WI38 (cell line): Measurements from ENCODE around the gene CALML3.

ENCODE experiments used
- H3K4me3 ChIP-seq: 2 replicates; pipeline ENCODE4 v1.5.1; 2011; ENCODE audit warnings: low read depth, mild to moderate bottlenecking, control low read depth, low read length
- TF ChIP-seq, protein P1 (sequence below): IDR thresholded peaks from 2 replicates; pipeline ENCODE4 v1.5.1; 2012; ENCODE audit warnings: low read depth, mild to moderate bottlenecking, control low read depth, low read length

CALML3 gene

DNA sequence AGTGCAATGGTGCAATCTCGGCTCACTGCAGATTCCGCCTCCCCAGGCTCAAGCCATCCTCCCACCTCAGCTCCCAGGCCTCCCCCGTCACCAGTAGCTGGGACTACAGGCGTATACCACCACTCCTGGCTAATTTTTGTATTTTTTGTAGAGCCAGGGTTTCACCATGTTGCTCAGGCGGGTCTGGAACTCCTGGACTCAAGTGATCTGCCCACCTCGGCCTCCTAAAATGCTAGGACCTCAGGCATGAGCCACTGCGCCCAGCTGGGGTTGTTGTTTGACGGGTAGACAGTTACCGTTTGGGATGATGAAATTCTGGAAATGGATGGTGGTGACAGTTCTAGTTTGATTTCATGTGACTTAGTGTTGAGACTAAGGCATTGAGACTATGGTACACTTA lies 15.3 kb downstream of the CALML3 start:
- no peak overlapping the region for H3K4me3 ChIP-seq
- TF ChIP-seq, protein P1, sequence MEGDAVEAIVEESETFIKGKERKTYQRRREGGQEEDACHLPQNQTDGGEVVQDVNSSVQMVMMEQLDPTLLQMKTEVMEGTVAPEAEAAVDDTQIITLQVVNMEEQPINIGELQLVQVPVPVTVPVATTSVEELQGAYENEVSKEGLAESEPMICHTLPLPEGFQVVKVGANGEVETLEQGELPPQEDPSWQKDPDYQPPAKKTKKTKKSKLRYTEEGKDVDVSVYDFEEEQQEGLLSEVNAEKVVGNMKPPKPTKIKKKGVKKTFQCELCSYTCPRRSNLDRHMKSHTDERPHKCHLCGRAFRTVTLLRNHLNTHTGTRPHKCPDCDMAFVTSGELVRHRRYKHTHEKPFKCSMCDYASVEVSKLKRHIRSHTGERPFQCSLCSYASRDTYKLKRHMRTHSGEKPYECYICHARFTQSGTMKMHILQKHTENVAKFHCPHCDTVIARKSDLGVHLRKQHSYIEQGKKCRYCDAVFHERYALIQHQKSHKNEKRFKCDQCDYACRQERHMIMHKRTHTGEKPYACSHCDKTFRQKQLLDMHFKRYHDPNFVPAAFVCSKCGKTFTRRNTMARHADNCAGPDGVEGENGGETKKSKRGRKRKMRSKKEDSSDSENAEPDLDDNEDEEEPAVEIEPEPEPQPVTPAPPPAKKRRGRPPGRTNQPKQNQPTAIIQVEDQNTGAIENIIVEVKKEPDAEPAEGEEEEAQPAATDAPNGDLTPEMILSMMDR: no peak

GRCh38 chr10:5540891-5541290 lies 16.1 kb downstream of the CALML3 start:
- TF ChIP-seq, protein P1: no peak
- H3K4me3 ChIP-seq: no peak overlapping the region

DNA sequence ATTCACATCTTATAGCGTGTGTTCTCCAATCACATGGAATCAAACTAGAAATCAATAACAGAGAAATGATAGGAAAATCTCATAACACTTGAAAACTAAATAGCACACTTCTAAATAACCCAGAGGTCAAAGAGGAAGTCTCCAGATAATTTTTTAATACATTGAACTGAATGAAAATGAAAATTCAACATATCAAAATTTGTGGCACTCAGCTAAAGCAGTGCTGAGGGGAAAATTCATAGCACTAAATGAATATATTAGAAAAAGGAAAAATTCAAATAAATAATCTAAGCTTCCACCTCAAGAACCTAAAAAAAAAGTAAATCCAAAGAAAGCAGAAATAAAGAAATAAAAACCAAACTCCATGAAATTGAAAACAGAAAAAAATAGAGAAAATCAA lies 17.3 kb downstream of the CALML3 start:
- no peak overlapping the region for H3K4me3 ChIP-seq
- TF ChIP-seq, protein P1: no peak

- H3K4me3 ChIP-seq: no peak overlapping the region
- TF ChIP-seq, protein P1: no peak
These were observed 18.9 kb downstream of the CALML3 start for GRCh38 chr10:5543623-5544022.

DNA sequence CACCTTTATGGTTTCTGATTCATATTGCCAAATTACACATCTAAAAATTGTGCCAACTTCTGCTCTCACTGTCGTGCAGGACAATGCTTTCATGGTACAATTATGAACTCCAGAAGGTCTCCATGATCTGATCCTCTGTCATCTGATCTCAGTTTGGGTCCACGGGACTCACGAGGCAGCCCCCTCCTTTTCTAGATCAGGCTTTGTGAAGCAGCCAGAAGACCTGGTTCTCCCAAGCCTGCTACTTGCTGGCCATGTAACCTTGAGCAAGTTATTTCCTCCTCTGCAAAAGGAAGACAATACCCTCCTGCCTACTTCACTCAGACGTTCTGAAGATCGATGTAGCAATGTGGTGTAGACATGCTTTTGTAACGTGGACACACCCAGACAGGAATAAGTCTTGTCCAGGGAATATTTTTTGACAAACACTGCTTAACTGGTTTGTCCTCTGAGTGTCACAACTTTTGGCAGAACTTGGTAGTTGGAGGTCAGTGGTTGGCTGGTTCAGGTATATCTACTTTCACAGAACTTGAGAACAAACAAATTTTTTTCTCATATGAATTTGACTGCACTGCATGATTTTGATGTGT lies 19.6 kb downstream of the CALML3 start:
- no peak overlapping the region for H3K4me3 ChIP-seq
- TF ChIP-seq, protein P1: no peak

- H3K4me3 ChIP-seq: no peak overlapping the region
- TF ChIP-seq, protein P1: no peak
These were observed 20.2 kb downstream of the CALML3 start for GRCh38 chr10:5545011-5545410.

GRCh38 chr10:5545426-5545777 lies 20.6 kb downstream of the CALML3 start:
- no peak overlapping the region for H3K4me3 ChIP-seq

More at GRCh38 chr10:5545426-5545777, 20.6 kb downstream of the CALML3 start:
- TF ChIP-seq, protein P1: no peak
